Measurements from ENCODE around the gene TLE7. TPM values are rescaled to one million over a fixed set of nuclear protein-coding genes. Genes with fewer than 3 reads are reported as not detected.

TLE7 gene
- polyA plus RNA-seq, 2 of the 4 experiments (the other 2 are of a cell fraction), result not detected

GRCh38 chr16:71413341-71413740, 28.5 kb downstream of the TLE7 start:
- Histone ChIP-seq H3K4me3 (no peak overlapping the region), H3K27ac (no peak overlapping the region), H3K4me1 (0 out of 3 replicates have a peak, but pooled peaks cover 3% of the 10 kb centered on the region), H3K4me2 (no peak overlapping the region), H3K9me3 (no peaks in the 10 kb centered on the region)
- CTCF ChIA-PET, result interaction anchor here (0.6 to 7.4 kb wide), 57 partner anchors 10 to 642 kb away, joined by 3 to 118 read pairs (median 4); partner anchors contain the start of genes CHST4, ZNF19 and ZNF23
- ATAC-seq (no peak), DNase-seq (ENCODE audit: low read depth in 1 of 2, low spot score in 1 of 2) (no peak), FAIRE-seq (no peak)
- POLR2A ChIA-PET, result no interaction called here
- 47% methylated on average over 4 of the region's 4 CpGs for WGBS (ENCODE audit: missing lambda C conversion rate)
- TF ChIP-seq GATA3 (IDR thresholded peaks at IDR 0.05; ENCODE audit: borderline replicate concordance), result no peak
- no peak for TF ChIP-seq EHMT2 (IDR thresholded peaks at IDR 0.05; ENCODE audit: low read depth)
- no peak for TF ChIP-seq CBX8 (IDR thresholded peaks at IDR 0.05)
- no peak for TF ChIP-seq ZNF302 (CRISPR knock-in tag; IDR thresholded peaks at IDR 0.05)
- TF ChIP-seq HMGXB4 (CRISPR knock-in tag; IDR thresholded peaks at IDR 0.05; ENCODE audit: borderline replicate concordance), result no peak
- TF ChIP-seq NPAS2 (CRISPR knock-in tag; IDR thresholded peaks at IDR 0.05; ENCODE audit: borderline replicate concordance), result no peak
- TF ChIP-seq SMC3 (IDR thresholded peaks at IDR 0.05), result no peak
- no peak for TF ChIP-seq MAZ (IDR thresholded peaks at IDR 0.05; ENCODE audit: borderline replicate concordance, low read depth, low read length)
- no peak for TF ChIP-seq HDAC2 (IDR thresholded peaks at IDR 0.05)
- no peak for TF ChIP-seq CBX2 (IDR thresholded peaks at IDR 0.05; ENCODE audit: borderline replicate concordance, low read depth)
- no peak for TF ChIP-seq HOXA7 (CRISPR knock-in tag; IDR thresholded peaks at IDR 0.05)
- no peak for TF ChIP-seq MAFK (IDR thresholded peaks at IDR 0.05; ENCODE audit: partially characterized antibody)
- TF ChIP-seq REST (IDR thresholded peaks at IDR 0.05), result no peak

GRCh38 chr16:71412270-71413160, 29.3 kb downstream of the TLE7 start:
- Histone ChIP-seq H3K9me3 (no peaks in the 10 kb centered on the region), H3K4me1 (0 out of 3 replicates have a peak, but pooled peaks cover 3% of the 10 kb centered on the region), H3K4me2 (peak overlapping the region; percentile 56), H3K4me3 (no peak overlapping the region), H3K27ac (no peak overlapping the region)
- FAIRE-seq, result no peak
- TF ChIP-seq RARB (CRISPR knock-in tag; IDR thresholded peaks at IDR 0.05) (no peak), CTCF (IDR thresholded peaks at IDR 0.05) (peak; percentile 83), NPAS2 (CRISPR knock-in tag; IDR thresholded peaks at IDR 0.05; ENCODE audit: borderline replicate concordance) (no peak), SMC3 (IDR thresholded peaks at IDR 0.05) (peak; percentile 89), MAFK (IDR thresholded peaks at IDR 0.05; ENCODE audit: partially characterized antibody) (no peak), ZFP36 (IDR thresholded peaks at IDR 0.05; ENCODE audit: borderline replicate concordance, partially characterized antibody) (no peak), HOXB5 (CRISPR knock-in tag; IDR thresholded peaks at IDR 0.05) (no peak), USF2 (IDR thresholded peaks at IDR 0.05) (no peak), MAZ (IDR thresholded peaks at IDR 0.05; ENCODE audit: borderline replicate concordance, low read depth, low read length) (no peak), MAX (IDR thresholded peaks at IDR 0.05) (0 out of 2 replicates have a peak, but pooled peaks have one; percentile 28), RAD21 (conservative IDR thresholded peaks at IDR 0.05 in 1 of 2, IDR thresholded peaks at IDR 0.05 in 1 of 2) (peak; percentile 74 to 79), CBX8 (IDR thresholded peaks at IDR 0.05) (no peak), RNF2 (IDR thresholded peaks at IDR 0.05; ENCODE audit: borderline replicate concordance, low read depth) (no peak), EP300 (IDR thresholded peaks at IDR 0.05) (no peak), HDAC2 (IDR thresholded peaks at IDR 0.05) (no peak)
- CTCF ChIA-PET, result interaction anchor here (0.6 to 7.4 kb wide), 63 partner anchors 10 to 641 kb away, joined by 3 to 118 read pairs (median 4); partner anchors contain the start of genes CALB2, CHST4, ZNF19 and ZNF23
- 6% methylated on average over 21 of the region's 24 CpGs for WGBS (ENCODE audit: missing lambda C conversion rate)
- ATAC-seq, result peak; percentile 86 to 94
- POLR2A ChIA-PET, result interaction anchor here (0.6 to 1.0 kb wide), 2 partner anchors 87 to 199 kb away, joined by 3 to 4 read pairs; no protein-coding TSS in a partner anchor
- DNase-seq (ENCODE audit: low read depth in 1 of 2, low spot score in 1 of 2), result peak; percentile 70 to 89

Measured in A549 (cell line).